Smooth muscle cell (in vitro differentiated cells): ENCODE data around the gene GRIK2. TPM values are rescaled to one million over a fixed set of nuclear protein-coding genes. Genes with fewer than 3 reads are reported as not detected.

Source experiments
- DNase-seq: peaks from one replicate; lab custom pipeline; 2025; ENCODE audit not compliant: unreplicated experiment; lab: John Stamatoyannopoulos, UW
- H2AFZ ChIP-seq: fragments of 200-600 bp; sonication (generic); 2 replicates; pipeline ENCODE4 v1.6.0; 2016; ENCODE audit warnings: antibody characterized with exemption, low read depth, mild to moderate bottlenecking
- H3F3A ChIP-seq: fragments of 200-600 bp; sonication (generic); 2 replicates; pipeline ENCODE4 v1.6.0; 2017; ENCODE audit warnings: antibody characterized with exemption, low read depth
- H3K27ac ChIP-seq: fragments of 200-600 bp; sonication (generic); 2 replicates; pipeline ENCODE4 v1.5.1; 2016; ENCODE audit warnings: low read depth, mild to moderate bottlenecking
- H3K27me3 ChIP-seq: fragments of 200-600 bp; sonication (generic); 2 replicates; pipeline ENCODE4 v1.6.1; 2016; ENCODE audit warnings: low read depth, mild to moderate bottlenecking
- H3K36me3 ChIP-seq: fragments of 200-600 bp; sonication (generic); 2 replicates; pipeline ENCODE4 v1.5.1; 2016; ENCODE audit warnings: low read depth
- H3K4me1 ChIP-seq: fragments of 200-600 bp; sonication (generic); 2 replicates; pipeline ENCODE4 v1.5.1; 2016; ENCODE audit warnings: low read depth
- H3K4me2 ChIP-seq: fragments of 200-600 bp; sonication (generic); 2 replicates; pipeline ENCODE4 v1.6.0; 2016; ENCODE audit warnings: mild to moderate bottlenecking
- H3K4me3 ChIP-seq: fragments of 200-600 bp; sonication (generic); 2 replicates; pipeline ENCODE4 v1.5.1; 2016; ENCODE audit warnings: mild to moderate bottlenecking
- H3K79me2 ChIP-seq: fragments of 200-600 bp; sonication (generic); 2 replicates; pipeline ENCODE4 v1.6.0; 2016; ENCODE audit warnings: low read depth, mild to moderate bottlenecking
- H3K9ac ChIP-seq: fragments of 200-600 bp; sonication (generic); 2 replicates; pipeline ENCODE4 v1.6.0; 2016; ENCODE audit warnings: low read depth
- H3K9me3 ChIP-seq: fragments of 200-600 bp; sonication (generic); replicated peaks from 2 replicates; pipeline ENCODE4 v1.5.1; 2016; ENCODE audit warnings: low read depth
- H4K20me1 ChIP-seq: fragments of 200-600 bp; sonication (generic); 2 replicates; pipeline ENCODE4 v1.6.0; 2016; ENCODE audit warnings: low read depth
- CTCF ChIP-seq: fragments of 200-600 bp; sonication (generic); IDR thresholded peaks from 2 replicates; pipeline ENCODE4 v1.5.1; 2017; ENCODE audit warnings: borderline replicate concordance, mild to moderate bottlenecking, antibody characterized with exemption; ENCODE audit not compliant: insufficient read depth, poor library complexity, severe bottlenecking
- WGBS: methylation state at CpG from one replicate; pipeline ENCODE4 v1.1.7; 2016; ENCODE audit warnings: low lambda C conversion rate; 5-methylcytosine and 5-hydroxymethylcytosine counted together
- polyA plus RNA-seq: library from polyadenylated mRNA; unstranded; fragments of >200 nt; fragmentation: Nextera tagmentation; extraction: Ambion mirVana; gene quantifications from 2 replicates; pipeline ENCODE4 v1.2.1, GENCODE V29; 2016
- total RNA-seq: library from RNA; depleted of rRNA; stranded (reverse); fragments of >200 nt; gene quantifications from 2 replicates; pipeline ENCODE4 v1.2.3, GENCODE V29; 2014

Gene GRIK2
- total and polyA plus RNA-seq, 2 experiments from 2014 or later, result 10.0 to 23.6 TPM

- H3K4me1 ChIP-seq, result no peaks in the 10 kb centered on the region
- H3K27ac ChIP-seq, result no peak overlapping the region
- no peaks in the 10 kb centered on the region for H3F3A ChIP-seq
- no peaks in the 10 kb centered on the region for H3K36me3 ChIP-seq
- no peaks in the 10 kb centered on the region for H3K27me3 ChIP-seq
- no peaks in the 10 kb centered on the region for H3K79me2 ChIP-seq
- H3K4me3 ChIP-seq, result no peak overlapping the region
- H3K4me2 ChIP-seq, result no peak overlapping the region
- H3K9me3 ChIP-seq, result no peaks in the 10 kb centered on the region
- H4K20me1 ChIP-seq, result no peaks in the 10 kb centered on the region
- DNase-seq, result no peak
- no peak for TF ChIP-seq CTCF
- no peak overlapping the region for H3K9ac ChIP-seq
- H2AFZ ChIP-seq, result no peak overlapping the region
Observed at GRCh38 chr6:101489456-101489855, 95.9 kb downstream of the GRIK2 start.

- Histone ChIP-seq H3K79me2 (no peaks in the 10 kb centered on the region), H3K9ac (no peak overlapping the region), H3K4me2 (no peak overlapping the region), H3K4me1 (no peaks in the 10 kb centered on the region), H3K27ac (no peak overlapping the region), H3K9me3 (no peaks in the 10 kb centered on the region), H3K27me3 (no peaks in the 10 kb centered on the region), H4K20me1 (no peaks in the 10 kb centered on the region), H3K4me3 (no peak overlapping the region), H3F3A (no peaks in the 10 kb centered on the region), H2AFZ (no peak overlapping the region), H3K36me3 (no peaks in the 10 kb centered on the region)
- WGBS, result 74% methylated on average over 3 of the region's 3 CpGs
- TF ChIP-seq CTCF, result no peak
- no peak for DNase-seq
Observed at GRCh38 chr6:101490857-101491256, 97.3 kb downstream of the GRIK2 start.

- no peaks in the 10 kb centered on the region for H3K36me3 ChIP-seq
- no peak for DNase-seq
- no peaks in the 10 kb centered on the region for H3K79me2 ChIP-seq
- 71% methylated on average over 1 of the region's 1 CpG for WGBS
- H3K4me3 ChIP-seq, result no peak overlapping the region
- no peak overlapping the region for H3K9ac ChIP-seq
- no peaks in the 10 kb centered on the region for H4K20me1 ChIP-seq
- H3K9me3 ChIP-seq, result no peaks in the 10 kb centered on the region
- TF ChIP-seq CTCF, result no peak
- no peaks in the 10 kb centered on the region for H3F3A ChIP-seq
- no peak overlapping the region for H2AFZ ChIP-seq
- no peaks in the 10 kb centered on the region for H3K27me3 ChIP-seq
- no peaks in the 10 kb centered on the region for H3K4me1 ChIP-seq
- no peak overlapping the region for H3K4me2 ChIP-seq
- H3K27ac ChIP-seq, result no peak overlapping the region
Observed at GRCh38 chr6:101502818-101503217, 109.3 kb downstream of the GRIK2 start.

- Histone ChIP-seq H3K79me2 (no peaks in the 10 kb centered on the region), H3K9me3 (no peaks in the 10 kb centered on the region), H2AFZ (no peak overlapping the region), H3K9ac (no peak overlapping the region), H3K36me3 (no peaks in the 10 kb centered on the region), H3F3A (no peaks in the 10 kb centered on the region), H3K4me3 (no peak overlapping the region), H4K20me1 (no peaks in the 10 kb centered on the region), H3K4me1 (no peaks in the 10 kb centered on the region), H3K27me3 (no peaks in the 10 kb centered on the region), H3K4me2 (no peak overlapping the region), H3K27ac (no peak overlapping the region)
- no peak for TF ChIP-seq CTCF
- no peak for DNase-seq
Observed at GRCh38 chr6:101509536-101509935, 116.0 kb downstream of the GRIK2 start.
